K562 (cell line): ENCODE measurements around the gene HES5. TPM values are rescaled to one million over a fixed set of nuclear protein-coding genes. Genes with fewer than 3 reads are reported as not detected.

Source experiments
- ARID2 ChIP-seq: fragments of 450-650 bp; IDR thresholded peaks from 2 replicates; pipeline ENCODE4 v1.6.1; 2017; ENCODE audit warnings: antibody characterized with exemption, mild to moderate bottlenecking
- ATF1 ChIP-seq, 2 experiments: fragments of 450-650 bp in 1 of 2; IDR thresholded peaks; 2 replicates each; pipeline ENCODE4 v1.6.1; 2016; ENCODE audit warnings: missing compliant biosample characterization in 1 of 2, missing genetic modification characterization in 1 of 2
- BCLAF1 ChIP-seq, 2 experiments: fragments of 450-650 bp in 1 of 2; IDR thresholded peaks; 2 replicates each; pipeline ENCODE4 v1.6.1; 2011 to 2017; ENCODE audit warnings: low read depth in 2 of 2, antibody characterized with exemption in 1 of 2, borderline replicate concordance in 1 of 2, low read length in 1 of 2, mild to moderate bottlenecking in 1 of 2, mixed read lengths in 1 of 2; ENCODE audit not compliant: control insufficient read depth in 1 of 2
- CBX5 ChIP-seq: IDR thresholded peaks from 2 replicates; pipeline ENCODE4 v1.6.1; 2014; ENCODE audit warnings: low read depth, borderline replicate concordance
- DIDO1 ChIP-seq: fragments of 450-650 bp; IDR thresholded peaks from 2 replicates; pipeline ENCODE4 v1.6.1; 2016; ENCODE audit warnings: low read depth, missing biosample characterization, missing genetic modification characterization
- EP300 ChIP-seq: IDR thresholded peaks from 2 replicates; pipeline ENCODE4 v1.6.1; 2012; ENCODE audit warnings: low read length, improper control_type of control experiment
- GABPA ChIP-seq: fragments of 200-800 bp; sonication (Bioruptor generic); conservative IDR thresholded peaks from 2 replicates; pipeline ENCODE4 v1.6.1; 2016; ENCODE audit warnings: low read depth, missing genetic modification characterization, missing compliant biosample characterization
- HMGXB4 ChIP-seq: sonication (generic); formaldehyde crosslinking; IDR thresholded peaks from 2 replicates; pipeline ENCODE4 v1.8.1; 2023; ENCODE audit warnings: mild to moderate bottlenecking, missing genetic modification reagents
- MBD2 ChIP-seq: sonication (generic); IDR thresholded peaks from 2 replicates; pipeline ENCODE4 v1.6.1; 2016; ENCODE audit warnings: low read depth, borderline replicate concordance
- MYBL2 ChIP-seq, 2 experiments: fragments of 450-650 bp in 1 of 2; sonication (generic) in 1 of 2; formaldehyde crosslinking in 1 of 2; IDR thresholded peaks; 2 replicates each; pipeline versions ENCODE4 v1.6.1 to v1.8.1; 2017 to 2022; ENCODE audit warnings: borderline replicate concordance in 1 of 2, inconsistent platforms in 1 of 2, low read depth in 1 of 2, mild to moderate bottlenecking in 1 of 2, missing genetic modification reagents in 1 of 2, moderate library complexity in 1 of 2
- NR0B1 ChIP-seq: fragments of 450-650 bp; IDR thresholded peaks from one replicate; pipeline ENCODE4 v1.6.1; 2018; ENCODE audit warnings: mild to moderate bottlenecking, moderate library complexity; ENCODE audit not compliant: partially characterized antibody
- SOX6 ChIP-seq: fragments of 450-650 bp; IDR thresholded peaks from 2 replicates; pipeline ENCODE4 v1.6.1; 2014; ENCODE audit warnings: mild to moderate bottlenecking
- SP2 ChIP-seq: IDR thresholded peaks from 2 replicates; pipeline ENCODE4 v1.6.1; 2011; ENCODE audit warnings: mild to moderate bottlenecking, low read depth, low read length, moderate library complexity; ENCODE audit not compliant: poor library complexity, severe bottlenecking; ENCODE audit errors: extremely low read depth
- SRSF3 ChIP-seq: fragments of 200-400 bp; formaldehyde crosslinking; IDR thresholded peaks from 2 replicates; pipeline ENCODE4 v1.6.1; 2016; ENCODE audit warnings: mild to moderate bottlenecking, low read length, moderate library complexity; ENCODE audit not compliant: insufficient read depth
- STAG1 ChIP-seq: sonication (generic); formaldehyde crosslinking; IDR thresholded peaks from 2 replicates; pipeline ENCODE4 v1.5.0; 2020; ENCODE audit warnings: missing genetic modification reagents, borderline replicate concordance
- TARDBP ChIP-seq: fragments of 450-650 bp; IDR thresholded peaks from 2 replicates; pipeline ENCODE4 v1.6.1; 2016
- TCFL5 ChIP-seq: fragments of 250-450 bp; sonication (Bioruptor Pico); conservative IDR thresholded peaks from 2 replicates; pipeline ENCODE4 v1.6.1; 2021; ENCODE audit warnings: mild to moderate bottlenecking, moderate library complexity, matching md5 sums
- YBX1 ChIP-seq: fragments of 450-650 bp; IDR thresholded peaks from 2 replicates; pipeline ENCODE4 v1.7.1; 2016; ENCODE audit warnings: mild to moderate bottlenecking
- ZC3H11A ChIP-seq: IDR thresholded peaks from 2 replicates; pipeline ENCODE4 v1.6.1; 2012; ENCODE audit warnings: low read depth, low read length, improper control_type of control experiment
- ZFX ChIP-seq: sonication (generic); formaldehyde crosslinking; IDR thresholded peaks from 2 replicates; pipeline ENCODE4 v1.8.0; 2022; ENCODE audit warnings: mild to moderate bottlenecking, missing genetic modification reagents, moderate library complexity
- ZNF212 ChIP-seq: fragments of 450-650 bp; formaldehyde crosslinking; IDR thresholded peaks from 2 replicates; pipeline ENCODE4 v1.4.0; 2020; ENCODE audit warnings: mild to moderate bottlenecking
- ZNF239 ChIP-seq: fragments of 250-450 bp; sonication (Bioruptor Pico); IDR thresholded peaks from 2 replicates; pipeline ENCODE4 v1.4.0; 2020; ENCODE audit warnings: mild to moderate bottlenecking
- ZNF263 ChIP-seq: sonication (generic); formaldehyde crosslinking; IDR thresholded peaks from 2 replicates; pipeline ENCODE4 v1.8.0; 2022; ENCODE audit warnings: mild to moderate bottlenecking, missing genetic modification reagents, borderline replicate concordance
- polyA plus RNA-seq, 8 experiments: library from polyadenylated mRNA; depleted of rRNA in 4 of 8; stranded (reverse) in 5 of 8; unstranded in 3 of 8; fragments of >200 nt; fragmentation: Nextera tagmentation in 2 of 8; fragmentation: Illumina TruSeq in 1 of 8; extraction: Ambion mirVana in 2 of 8; extraction: Trizol in 1 of 8; gene quantifications; 2 replicates each; pipeline versions ENCODE4 v1.2.1 to v1.2.3, GENCODE V29; 2011 to 2014; ENCODE audit warnings: inconsistent platforms in 1 of 8, missing spikeins in 1 of 8
- total RNA-seq, 7 experiments: library from RNA; depleted of rRNA in 6 of 7; stranded (reverse); fragments of >200 nt in 6 of 7; fragmentation: Illumina TruSeq in 2 of 7; extraction: Trizol in 2 of 7; gene quantifications; 2 replicates each; pipeline versions ENCODE4 v1.2.1 to v1.2.3, GENCODE V29; 2011 to 2021; ENCODE audit warnings: low replicate concordance in 1 of 7

The HES5 gene
- total and polyA plus RNA-seq, 9 of the 15 experiments (the other 6 are each of a cell fraction or from before 2014, with no cell fraction given) = not detected

GRCh38 chr1:2541619-2542245, 11.7 kb upstream of the HES5 start (continued):
- TF ChIP-seq TCFL5 (no peak), NR0B1 (no peak), ATF1 (CRISPR knock-in tag; IDR thresholded peaks at IDR 0.05) (no peak), ATF1 (tag; IDR thresholded peaks at IDR 0.05) (peak; percentile 74), ZNF239 (CRISPR knock-in tag) (no peak), DIDO1 (no peak), BCLAF1 (IDR thresholded peaks at IDR 0.05; ENCODE audit: borderline replicate concordance in 1 of 2, control insufficient read depth in 1 of 2, low read depth in 2 of 2, low read length in 1 of 2) (no peak), SOX6 (peak; percentile 61), YBX1 (no peak), SRSF3 (no peak), CBX5 (no peak), ZNF263 (CRISPR knock-in tag) (no peak), ZFX (CRISPR knock-in tag) (peak; percentile 78), MBD2 (no peak), ZC3H11A (no peak), EP300 (peak; percentile 24; the same call in 1 of the 2 replicates), GABPA (no peak), HMGXB4 (no peak), SP2 (no peak), MYBL2 (IDR thresholded peaks at IDR 0.05; ENCODE audit: low read depth) (no peak), MYBL2 (CRISPR knock-in tag; IDR thresholded peaks at IDR 0.05; ENCODE audit: borderline replicate concordance) (no peak), ARID2 (no peak), ZNF212 (no peak), TARDBP (no peak), STAG1 (CRISPR knock-in tag) (no peak)
